Measurements from ENCODE around the gene MINK1.

The MINK1 gene

GRCh38 chr17:4899341-4900230 is 66.4 kb downstream of the MINK1 start, which contains the start of gene C17orf107:
C17orf107 (plus strand) TSS chr17:4899536; CDS start chr17:4899763, 227 bp downstream.
- DNase-seq (ENCODE audit: extremely low spot score), result no peak

GRCh38 chr17:4900231-4901107 is 67.3 kb downstream of the MINK1 start:
- TF ChIP-seq FOXM1 (IDR thresholded peaks at IDR 0.05; ENCODE audit: borderline replicate concordance), result no peak
- no peak for TF ChIP-seq SP1 (IDR thresholded peaks at IDR 0.05)
- no peak for TF ChIP-seq L3MBTL2 (conservative IDR thresholded peaks at IDR 0.05)
- TF ChIP-seq ARNT (IDR thresholded peaks at IDR 0.05), result no peak
- TF ChIP-seq FOXA1 (IDR thresholded peaks at IDR 0.05), result no peak
- TF ChIP-seq ELF4 (IDR thresholded peaks at IDR 0.05), result no peak
- TF ChIP-seq ZNF384 (IDR thresholded peaks at IDR 0.05), result no peak
- no peak for TF ChIP-seq FOXK2 (IDR thresholded peaks at IDR 0.05)
- no peak for TF ChIP-seq BHLHE40 (IDR thresholded peaks at IDR 0.05; ENCODE audit: borderline replicate concordance)
- TF ChIP-seq LEF1 (IDR thresholded peaks at IDR 0.05; ENCODE audit: borderline replicate concordance), result no peak
- TF ChIP-seq NFRKB (IDR thresholded peaks at IDR 0.05), result no peak
- no peak for TF ChIP-seq HDGF (IDR thresholded peaks at IDR 0.05; ENCODE audit: borderline replicate concordance)
- no peak for TF ChIP-seq SUZ12 (IDR thresholded peaks at IDR 0.05)
- TF ChIP-seq, protein P1, sequence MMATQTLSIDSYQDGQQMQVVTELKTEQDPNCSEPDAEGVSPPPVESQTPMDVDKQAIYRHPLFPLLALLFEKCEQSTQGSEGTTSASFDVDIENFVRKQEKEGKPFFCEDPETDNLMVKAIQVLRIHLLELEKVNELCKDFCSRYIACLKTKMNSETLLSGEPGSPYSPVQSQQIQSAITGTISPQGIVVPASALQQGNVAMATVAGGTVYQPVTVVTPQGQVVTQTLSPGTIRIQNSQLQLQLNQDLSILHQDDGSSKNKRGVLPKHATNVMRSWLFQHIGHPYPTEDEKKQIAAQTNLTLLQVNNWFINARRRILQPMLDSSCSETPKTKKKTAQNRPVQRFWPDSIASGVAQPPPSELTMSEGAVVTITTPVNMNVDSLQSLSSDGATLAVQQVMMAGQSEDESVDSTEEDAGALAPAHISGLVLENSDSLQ (IDR thresholded peaks at IDR 0.05), result no peak
- no peak for TF ChIP-seq TARDBP (IDR thresholded peaks at IDR 0.05)
- no peak for TF ChIP-seq CTBP1 (IDR thresholded peaks at IDR 0.05; ENCODE audit: borderline replicate concordance)
- DNase-seq (ENCODE audit: extremely low spot score), result no peak
- ChIA-PET CTCF (no interaction called here), POLR2A (interaction anchor here (1.2 kb wide), 2 partner anchors 9 to 67 kb away, joined by 3 to 4 read pairs; partner anchors contain the start of gene SPAG7)

More at GRCh38 chr17:4899341-4900230, 66.4 kb downstream of the MINK1 start, which contains the start of gene C17orf107:
- POLR2A ChIA-PET, result interaction anchor here (1.2 kb wide), 2 partner anchors 10 to 68 kb away, joined by 3 to 4 read pairs; partner anchors contain the start of gene SPAG7
- CTCF ChIA-PET, result no interaction called here
- no peak for TF ChIP-seq ZNF384 (IDR thresholded peaks at IDR 0.05)

DNA sequence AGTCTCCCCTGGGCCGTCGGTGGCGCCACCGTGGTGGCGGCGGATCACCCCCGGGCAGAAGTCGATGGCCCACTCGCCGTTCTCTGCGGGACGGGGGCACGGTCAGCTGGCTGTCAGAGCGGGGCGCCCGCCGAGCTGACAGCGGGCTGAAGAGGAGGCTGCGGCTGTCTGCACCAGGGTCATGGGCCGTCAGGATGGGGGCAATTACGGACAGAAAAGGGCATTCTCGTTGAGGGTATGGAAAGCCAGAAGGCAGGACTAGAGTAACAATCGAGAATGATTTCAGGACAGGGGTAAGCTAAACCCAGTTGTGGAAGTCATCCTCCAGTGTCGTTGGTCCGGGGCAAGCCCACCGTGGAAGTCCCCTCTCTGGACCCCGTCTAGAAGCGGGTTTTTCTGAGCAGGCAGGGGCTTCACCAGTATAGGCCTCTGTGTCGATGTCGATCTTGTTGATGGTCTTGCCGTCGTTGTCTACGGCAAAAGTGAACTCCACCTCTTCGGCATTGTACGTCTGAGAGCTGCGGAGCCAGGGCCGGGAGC is 68.0 kb downstream of the MINK1 start:
- ChIA-PET POLR2A (interaction anchor here (1.2 kb wide), 2 partner anchors 8 to 66 kb away, joined by 3 to 4 read pairs; partner anchors contain the start of gene SPAG7), CTCF (no interaction called here)
- TF ChIP-seq ELF4 (IDR thresholded peaks at IDR 0.05), result no peak
- no peak for TF ChIP-seq L3MBTL2 (conservative IDR thresholded peaks at IDR 0.05)
- TF ChIP-seq FOXM1 (IDR thresholded peaks at IDR 0.05; ENCODE audit: borderline replicate concordance), result no peak
- TF ChIP-seq NFRKB (IDR thresholded peaks at IDR 0.05), result no peak
- no peak for DNase-seq (ENCODE audit: extremely low spot score)

- POLR2A ChIA-PET, result interaction anchor here (0.7 kb wide), 1 partner anchor 55 kb away, joined by 3 read pairs; no protein-coding TSS in a partner anchor
- TF ChIP-seq HDGF (IDR thresholded peaks at IDR 0.05; ENCODE audit: borderline replicate concordance) (no peak), SUZ12 (IDR thresholded peaks at IDR 0.05) (no peak), TARDBP (IDR thresholded peaks at IDR 0.05) (no peak), LEF1 (IDR thresholded peaks at IDR 0.05; ENCODE audit: borderline replicate concordance) (no peak), CTBP1 (IDR thresholded peaks at IDR 0.05; ENCODE audit: borderline replicate concordance) (no peak), BHLHE40 (IDR thresholded peaks at IDR 0.05; ENCODE audit: borderline replicate concordance) (no peak), NFRKB (IDR thresholded peaks at IDR 0.05) (no peak), FOXM1 (IDR thresholded peaks at IDR 0.05; ENCODE audit: borderline replicate concordance) (no peak), ARNT (IDR thresholded peaks at IDR 0.05) (no peak), FOXK2 (IDR thresholded peaks at IDR 0.05) (no peak), ELF4 (IDR thresholded peaks at IDR 0.05) (no peak), SP1 (IDR thresholded peaks at IDR 0.05) (no peak), L3MBTL2 (conservative IDR thresholded peaks at IDR 0.05) (no peak), FOXA1 (IDR thresholded peaks at IDR 0.05) (no peak), ZNF384 (IDR thresholded peaks at IDR 0.05) (no peak)
- CTCF ChIA-PET, result interaction anchor here (1.1 kb wide), 1 partner anchor 23 kb away, joined by 3 read pairs; no protein-coding TSS in a partner anchor
- no peak for DNase-seq (ENCODE audit: extremely low spot score)
Measured at GRCh38 chr17:4901648-4902344, 68.7 kb downstream of the MINK1 start.

DNA sequence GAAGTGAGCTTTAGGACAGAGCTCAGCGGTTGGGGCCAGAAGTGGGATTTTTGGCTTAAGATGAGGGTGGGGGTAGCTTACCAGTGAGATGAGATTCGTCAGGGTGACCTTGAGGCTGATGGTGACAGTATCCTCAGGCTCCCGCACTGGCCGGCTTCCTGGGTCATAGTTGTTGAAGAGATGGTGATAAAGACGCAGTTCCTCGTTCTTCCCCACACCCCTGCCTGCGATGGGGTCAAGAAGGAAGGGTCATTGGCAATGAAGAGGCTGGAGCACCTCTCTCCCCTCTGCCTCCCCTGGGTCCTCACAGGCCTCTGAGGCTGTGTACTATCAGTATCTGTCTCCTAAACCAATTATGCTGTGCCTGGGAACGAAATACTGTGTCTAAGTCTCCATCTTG is 69.4 kb downstream of the MINK1 start:
- no peak for TF ChIP-seq FOXM1 (IDR thresholded peaks at IDR 0.05; ENCODE audit: borderline replicate concordance)
- CTCF ChIA-PET, result interaction anchor here (1.1 kb wide), 1 partner anchor 22 kb away, joined by 3 read pairs; no protein-coding TSS in a partner anchor
- no peak for DNase-seq (ENCODE audit: extremely low spot score)
- POLR2A ChIA-PET, result interaction anchor here (0.7 to 1.1 kb wide), 2 partner anchors 56 to 112 kb away, joined by 3 to 5 read pairs; no protein-coding TSS in a partner anchor
